Liver (tissue), 9 donors: Measurements from ENCODE around the gene HEATR5B. TPM values are rescaled to one million over a fixed set of nuclear protein-coding genes. Genes with fewer than 3 reads are reported as not detected.
"Not testable (repeated sequence)": the region's sequence is repeated elsewhere in the genome, so short reads cannot be mapped to it uniquely, and the experiment has no call there.

Experiments used
- DNase-seq: peaks from one replicate; pipeline ENCODE4 v3.0.0-alpha.2; 2017; ENCODE audit warnings: low spot score
- H3K27ac ChIP-seq, 2 donors: one replicate each; pipeline ENCODE4 v1.7.0; 2013; ENCODE audit warnings: inconsistent platforms in 2 of 2, low read length in 2 of 2, control low read depth in 1 of 2, low read depth in 1 of 2, mild to moderate bottlenecking in 1 of 2
- H3K27me3 ChIP-seq, 4 donors: one replicate each; pipeline versions ENCODE4 v1.6.1 to v1.7.0; 2013; ENCODE audit warnings: low read length in 3 of 4, inconsistent platforms in 1 of 4, mild to moderate bottlenecking in 1 of 4, moderate library complexity in 1 of 4; ENCODE audit not compliant: control insufficient read depth in 4 of 4, insufficient read depth in 4 of 4
- H3K36me3 ChIP-seq, 4 donors: one replicate each; pipeline versions ENCODE4 v1.6.1 to v1.7.0; 2013; ENCODE audit warnings: low read length in 3 of 4, mild to moderate bottlenecking in 3 of 4, low read depth in 1 of 4, moderate library complexity in 1 of 4; ENCODE audit not compliant: control insufficient read depth in 4 of 4, insufficient read depth in 3 of 4
- H3K4me1 ChIP-seq, 4 donors: one replicate each; pipeline versions ENCODE4 v1.6.1 to v1.7.0; 2013; ENCODE audit warnings: low read length in 3 of 4, mild to moderate bottlenecking in 3 of 4, moderate library complexity in 1 of 4; ENCODE audit not compliant: control insufficient read depth in 4 of 4, insufficient read depth in 4 of 4
- H3K4me3 ChIP-seq, 3 donors: one replicate each; pipeline versions ENCODE4 v1.6.1 to v1.7.0; 2013; ENCODE audit warnings: low read length in 3 of 3, control low read depth in 1 of 3, low read depth in 1 of 3, mild to moderate bottlenecking in 1 of 3
- H3K9ac ChIP-seq, 2 donors: one replicate each; pipeline ENCODE4 v1.7.0; 2013; ENCODE audit warnings: low read length in 2 of 2, mild to moderate bottlenecking in 2 of 2, moderate library complexity in 2 of 2, control low read depth in 1 of 2, low read depth in 1 of 2
- H3K9me3 ChIP-seq, 4 donors: one replicate each; pipeline versions ENCODE4 v1.6.1 to v1.7.0; 2013; ENCODE audit warnings: low read length in 3 of 4; ENCODE audit not compliant: control insufficient read depth in 4 of 4
- CTCF ChIP-seq: fragments of 150-350 bp; IDR thresholded peaks from 2 replicates; pipeline ENCODE4 v1.5.1; 2017; ENCODE audit warnings: improper control_type of control experiment, low read depth, low read length; ENCODE audit not compliant: missing input control
- EGR1 ChIP-seq, 2 donors: IDR thresholded peaks; 2 replicates each; pipeline ENCODE4 v1.6.1; 2016 to 2018; ENCODE audit warnings: antibody characterized with exemption in 2 of 2, low read depth in 2 of 2
- GABPA ChIP-seq, 2 donors: IDR thresholded peaks in 1 of 2; conservative IDR thresholded peaks in 1 of 2; 2 replicates each; pipeline ENCODE4 v1.6.1; 2016; ENCODE audit warnings: antibody characterized with exemption in 2 of 2, mild to moderate bottlenecking in 1 of 2, moderate library complexity in 1 of 2
- HNF4G ChIP-seq: IDR thresholded peaks from 2 replicates; pipeline ENCODE4 v1.6.1; 2016; ENCODE audit warnings: antibody characterized with exemption
- JUND ChIP-seq, 2 donors: IDR thresholded peaks; 2 replicates each; pipeline ENCODE4 v1.6.1; 2016; ENCODE audit warnings: antibody characterized with exemption in 2 of 2
- RAD21 ChIP-seq, 2 donors: IDR thresholded peaks; 2 replicates each; pipeline ENCODE4 v1.6.1; 2016; ENCODE audit warnings: antibody characterized with exemption in 2 of 2, mild to moderate bottlenecking in 2 of 2
- RXRA ChIP-seq, 2 donors: IDR thresholded peaks; 2 replicates each; pipeline ENCODE4 v1.6.1; 2017 to 2018; ENCODE audit warnings: antibody characterized with exemption in 2 of 2, mild to moderate bottlenecking in 1 of 2
- SP1 ChIP-seq: IDR thresholded peaks from 2 replicates; pipeline ENCODE4 v1.6.1; 2018; ENCODE audit warnings: antibody characterized with exemption, mild to moderate bottlenecking
- TAF1 ChIP-seq: conservative IDR thresholded peaks from 2 replicates; pipeline ENCODE4 v1.6.1; 2016; ENCODE audit warnings: antibody characterized with exemption, mild to moderate bottlenecking
- YY1 ChIP-seq: IDR thresholded peaks from 2 replicates; pipeline ENCODE4 v1.6.1; 2016; ENCODE audit warnings: antibody characterized with exemption, mild to moderate bottlenecking
- ZBTB33 ChIP-seq: IDR thresholded peaks from 2 replicates; pipeline ENCODE4 v1.6.1; 2016; ENCODE audit warnings: antibody characterized with exemption
- WGBS: extraction: QIAGEN DNeasy Blood & Tissue Kit; methylation state at CpG from one replicate; pipeline ENCODE4 v1.1.7; 2013; 5-methylcytosine and 5-hydroxymethylcytosine counted together
- polyA plus RNA-seq, 2 donors: library from polyadenylated mRNA; stranded (reverse) in 1 of 2; unstranded in 1 of 2; fragments of 200-250 nt in 1 of 2; fragments of >200 nt in 1 of 2; fragmentation: Nextera tagmentation in 1 of 2; extraction: Ambion mirVana in 1 of 2; gene quantifications; one replicate each; pipeline versions ENCODE4 v1.2.1 to v1.2.3, GENCODE V29; 2013 to 2015
- total RNA-seq, 2 donors: library from RNA; depleted of rRNA; stranded (reverse); fragments of >200 nt; gene quantifications; one replicate each; pipeline ENCODE4 v1.2.3, GENCODE V29; 2014
- donor health status: healthy.
- donor health status: healthy.
- donor health status: healthy.
- donor health status: healthy.
- donor health status: healthy.

The HEATR5B gene
- total and polyA plus RNA-seq, 4 donors: 4.1 to 24.3 (median 11.6) TPM

GRCh38 chr2:36951574-36951973 lies 132.6 kb downstream of the HEATR5B start:
- 85% methylated on average over 7 of the region's 7 CpGs for WGBS
- TF ChIP-seq ZBTB33: no peak
- no peak for TF ChIP-seq GABPA (IDR thresholded peaks at IDR 0.05 in 1 of 2, conservative IDR thresholded peaks at IDR 0.05 in 1 of 2)
- TF ChIP-seq JUND (IDR thresholded peaks at IDR 0.05): no peak
- TF ChIP-seq HNF4G: no peak
- no peak for TF ChIP-seq SP1
- no peak for TF ChIP-seq RXRA (IDR thresholded peaks at IDR 0.05)
- no peak overlapping the region for H3K9ac ChIP-seq
- H3K9me3 ChIP-seq: no peaks in the 10 kb centered on the region
- H3K4me3 ChIP-seq: no peak overlapping the region
- H3K27me3 ChIP-seq: no peaks in the 10 kb centered on the region
- no peak for DNase-seq
- peaks cover 0 to 3% (median 0%) of the 10 kb centered on the region in 4 donors for H3K4me1 ChIP-seq
- H3K36me3 ChIP-seq: no peaks in the 10 kb centered on the region
- no peak overlapping the region for H3K27ac ChIP-seq

- H3K9ac ChIP-seq: no peak overlapping the region
- no peak for DNase-seq
- WGBS: 83% methylated on average over 2 of the region's 2 CpGs
- H3K9me3 ChIP-seq: no peaks in the 10 kb centered on the region
- no peaks in the 10 kb centered on the region for H3K36me3 ChIP-seq
- H3K27me3 ChIP-seq: no peaks in the 10 kb centered on the region
- H3K4me1 ChIP-seq: peaks cover 0 to 3% (median 0%) of the 10 kb centered on the region in 4 donors
- no peak overlapping the region for H3K4me3 ChIP-seq
- H3K27ac ChIP-seq: no peak overlapping the region
- TF ChIP-seq ZBTB33 (no peak), YY1 (no peak), TAF1 (no peak), RAD21 (IDR thresholded peaks at IDR 0.05) (no peak), JUND (IDR thresholded peaks at IDR 0.05) (no peak)
Observed at GRCh38 chr2:36951027-36951518, 133.1 kb downstream of the HEATR5B start.

GRCh38 chr2:36949845-36950244 lies 134.3 kb downstream of the HEATR5B start:
- DNase-seq: no peak
- H3K9me3 ChIP-seq: no peaks in the 10 kb centered on the region
- H3K9ac ChIP-seq: no peak overlapping the region
- no peaks in the 10 kb centered on the region for H3K27me3 ChIP-seq
- no peaks in the 10 kb centered on the region for H3K36me3 ChIP-seq
- TF ChIP-seq EGR1 (IDR thresholded peaks at IDR 0.05; ENCODE audit: low read depth in 2 of 2) (no peak), ZBTB33 (no peak), GABPA (IDR thresholded peaks at IDR 0.05 in 1 of 2, conservative IDR thresholded peaks at IDR 0.05 in 1 of 2) (no peak), YY1 (no peak), SP1 (no peak), CTCF (no peak)
- no peak overlapping the region for H3K4me3 ChIP-seq
- H3K27ac ChIP-seq: no peak overlapping the region
- WGBS: 86% methylated on average over 1 of the region's 1 CpG
- no peaks in the 10 kb centered on the region for H3K4me1 ChIP-seq

GRCh38 chr2:36945240-36945639 lies 138.9 kb downstream of the HEATR5B start:
- not testable (repeated sequence) for DNase-seq, H3K27me3 ChIP-seq, H3K9ac ChIP-seq, H3K36me3 ChIP-seq, H3K4me3 ChIP-seq, H3K27ac ChIP-seq, H3K4me1 ChIP-seq, H3K9me3 ChIP-seq
- 97% methylated on average over 10 of the region's 10 CpGs for WGBS
